Upper lobe of left lung (tissue), 4 donors: ENCODE results near the gene GTF2A1L.

ENCODE experiments used
- CTCF ChIP-seq, 6 experiments: fragments of 450-650 bp in 4 of 6; fragments of 200-600 bp in 2 of 6; sonication (generic) in 2 of 6; IDR thresholded peaks; one replicate each; pipeline ENCODE4 v1.5.1; 2016 to 2019; ENCODE audit warnings: antibody characterized with exemption in 6 of 6
- EP300 ChIP-seq, 4 donors: sonication (generic); formaldehyde crosslinking; IDR thresholded peaks; one replicate each; pipeline ENCODE4 v1.5.1; 2017; ENCODE audit warnings: antibody characterized with exemption in 4 of 4, control low read depth in 2 of 4
- POLR2A ChIP-seq, 4 donors: fragments of 450-650 bp; IDR thresholded peaks; one replicate each; pipeline ENCODE4 v1.5.1; 2016 to 2017; ENCODE audit warnings: antibody characterized with exemption in 4 of 4, mild to moderate bottlenecking in 2 of 4

- TF ChIP-seq CTCF (IDR thresholded peaks at IDR 0.05) (no peak), POLR2A (IDR thresholded peaks at IDR 0.05) (no peak), EP300 (IDR thresholded peaks at IDR 0.05) (no peak)
These were observed 98.3 kb downstream of the GTF2A1L start for GRCh38 chr2:48715956-48716355.
